Smooth muscle cell (in vitro differentiated cells): ENCODE measurements around the gene COPB1. TPM values are rescaled to one million over a fixed set of nuclear protein-coding genes. Genes with fewer than 3 reads are reported as not detected.

Experiments used
- DNase-seq: peaks from one replicate; lab custom pipeline; 2025; ENCODE audit not compliant: unreplicated experiment; lab: John Stamatoyannopoulos, UW
- H2AFZ ChIP-seq: fragments of 200-600 bp; sonication (generic); 2 replicates; pipeline ENCODE4 v1.6.0; 2016; ENCODE audit warnings: antibody characterized with exemption, low read depth, mild to moderate bottlenecking
- H3F3A ChIP-seq: fragments of 200-600 bp; sonication (generic); 2 replicates; pipeline ENCODE4 v1.6.0; 2017; ENCODE audit warnings: antibody characterized with exemption, low read depth
- H3K27ac ChIP-seq: fragments of 200-600 bp; sonication (generic); 2 replicates; pipeline ENCODE4 v1.5.1; 2016; ENCODE audit warnings: low read depth, mild to moderate bottlenecking
- H3K27me3 ChIP-seq: fragments of 200-600 bp; sonication (generic); 2 replicates; pipeline ENCODE4 v1.6.1; 2016; ENCODE audit warnings: low read depth, mild to moderate bottlenecking
- H3K36me3 ChIP-seq: fragments of 200-600 bp; sonication (generic); 2 replicates; pipeline ENCODE4 v1.5.1; 2016; ENCODE audit warnings: low read depth
- H3K4me1 ChIP-seq: fragments of 200-600 bp; sonication (generic); 2 replicates; pipeline ENCODE4 v1.5.1; 2016; ENCODE audit warnings: low read depth
- H3K4me2 ChIP-seq: fragments of 200-600 bp; sonication (generic); 2 replicates; pipeline ENCODE4 v1.6.0; 2016; ENCODE audit warnings: mild to moderate bottlenecking
- H3K4me3 ChIP-seq: fragments of 200-600 bp; sonication (generic); 2 replicates; pipeline ENCODE4 v1.5.1; 2016; ENCODE audit warnings: mild to moderate bottlenecking
- H3K79me2 ChIP-seq: fragments of 200-600 bp; sonication (generic); 2 replicates; pipeline ENCODE4 v1.6.0; 2016; ENCODE audit warnings: low read depth, mild to moderate bottlenecking
- H3K9ac ChIP-seq: fragments of 200-600 bp; sonication (generic); 2 replicates; pipeline ENCODE4 v1.6.0; 2016; ENCODE audit warnings: low read depth
- H3K9me3 ChIP-seq: fragments of 200-600 bp; sonication (generic); replicated peaks from 2 replicates; pipeline ENCODE4 v1.5.1; 2016; ENCODE audit warnings: low read depth
- H4K20me1 ChIP-seq: fragments of 200-600 bp; sonication (generic); 2 replicates; pipeline ENCODE4 v1.6.0; 2016; ENCODE audit warnings: low read depth
- CTCF ChIP-seq: fragments of 200-600 bp; sonication (generic); IDR thresholded peaks from 2 replicates; pipeline ENCODE4 v1.5.1; 2017; ENCODE audit warnings: borderline replicate concordance, mild to moderate bottlenecking, antibody characterized with exemption; ENCODE audit not compliant: insufficient read depth, poor library complexity, severe bottlenecking
- WGBS: methylation state at CpG from one replicate; pipeline ENCODE4 v1.1.7; 2016; ENCODE audit warnings: low lambda C conversion rate; 5-methylcytosine and 5-hydroxymethylcytosine counted together
- polyA plus RNA-seq: library from polyadenylated mRNA; unstranded; fragments of >200 nt; fragmentation: Nextera tagmentation; extraction: Ambion mirVana; gene quantifications from 2 replicates; pipeline ENCODE4 v1.2.1, GENCODE V29; 2016
- total RNA-seq: library from RNA; depleted of rRNA; stranded (reverse); fragments of >200 nt; gene quantifications from 2 replicates; pipeline ENCODE4 v1.2.3, GENCODE V29; 2014

The COPB1 gene
- total and polyA plus RNA-seq, 2 experiments from 2014 or later = 135 to 299 TPM

GRCh38 chr11:14529951-14530350, 30.3 kb upstream of the COPB1 start:
- H3K4me2 ChIP-seq = no peak overlapping the region
- H3K4me1 ChIP-seq = no peaks in the 10 kb centered on the region
- H3K79me2 ChIP-seq = no peaks in the 10 kb centered on the region
- no peaks in the 10 kb centered on the region for H3K9me3 ChIP-seq
- no peak overlapping the region for H3K27ac ChIP-seq
- no peak overlapping the region for H2AFZ ChIP-seq
- TF ChIP-seq CTCF = no peak
- WGBS = 94% methylated on average over 2 of the region's 2 CpGs
- no peaks in the 10 kb centered on the region for H3K27me3 ChIP-seq
- H3K9ac ChIP-seq = no peak overlapping the region
- no peak overlapping the region for H3K4me3 ChIP-seq
- H3F3A ChIP-seq = no peaks in the 10 kb centered on the region
- no peaks in the 10 kb centered on the region for H3K36me3 ChIP-seq
- no peak for DNase-seq
- no peaks in the 10 kb centered on the region for H4K20me1 ChIP-seq

- Histone ChIP-seq H3K27me3 (no peaks in the 10 kb centered on the region), H3K4me3 (no peak overlapping the region), H4K20me1 (no peaks in the 10 kb centered on the region), H3K4me2 (no peak overlapping the region), H2AFZ (no peak overlapping the region), H3K79me2 (no peaks in the 10 kb centered on the region), H3K36me3 (no peaks in the 10 kb centered on the region), H3K4me1 (no peaks in the 10 kb centered on the region), H3F3A (no peaks in the 10 kb centered on the region), H3K9me3 (no peaks in the 10 kb centered on the region), H3K27ac (no peak overlapping the region), H3K9ac (no peak overlapping the region)
- no peak for TF ChIP-seq CTCF
- no peak for DNase-seq
- 93% methylated on average over 3 of the region's 3 CpGs for WGBS
Observed at GRCh38 chr11:14529321-14529720, 29.7 kb upstream of the COPB1 start.

GRCh38 chr11:14522801-14523200, 23.2 kb upstream of the COPB1 start:
- H3K4me2 ChIP-seq = no peak overlapping the region
- no peaks in the 10 kb centered on the region for H3K27me3 ChIP-seq
- WGBS = 100% methylated on average over 1 of the region's 1 CpG
- H3K27ac ChIP-seq = no peak overlapping the region
- no peaks in the 10 kb centered on the region for H4K20me1 ChIP-seq
- H3K9ac ChIP-seq = no peak overlapping the region
- TF ChIP-seq CTCF = no peak
- peaks cover 26% of the 10 kb centered on the region for H3K79me2 ChIP-seq
- no peak overlapping the region for H2AFZ ChIP-seq
- H3K36me3 ChIP-seq = peaks cover 1% of the 10 kb centered on the region
- DNase-seq = no peak
- H3K4me3 ChIP-seq = no peak overlapping the region
- H3F3A ChIP-seq = no peaks in the 10 kb centered on the region
- no peaks in the 10 kb centered on the region for H3K9me3 ChIP-seq
- H3K4me1 ChIP-seq = peaks cover 10% of the 10 kb centered on the region

GRCh38 chr11:14522245-14522644, 22.6 kb upstream of the COPB1 start:
- WGBS = 93% methylated on average over 1 of the region's 1 CpG
- Histone ChIP-seq H4K20me1 (no peaks in the 10 kb centered on the region), H3K9ac (no peak overlapping the region), H2AFZ (no peak overlapping the region), H3K27ac (no peak overlapping the region), H3K4me2 (no peak overlapping the region), H3K9me3 (no peaks in the 10 kb centered on the region), H3K79me2 (peaks cover 32% of the 10 kb centered on the region), H3K4me1 (peaks cover 10% of the 10 kb centered on the region), H3F3A (no peaks in the 10 kb centered on the region), H3K36me3 (peaks cover 7% of the 10 kb centered on the region), H3K27me3 (no peaks in the 10 kb centered on the region), H3K4me3 (no peak overlapping the region)
- no peak for DNase-seq
- TF ChIP-seq CTCF = no peak
